Glutamatergic neuron (in vitro differentiated cells): ENCODE measurements around the gene PIGQ. TPM values are rescaled to one million over a fixed set of nuclear protein-coding genes. Genes with fewer than 3 reads are reported as not detected.

Source experiments
- DNase-seq: peaks from one replicate; pipeline ENCODE4 v3.0.0; 2022
- H3K27ac Mint-ChIP-seq: one replicate; pipeline ENCODE4 v1.8.0; 2020; ENCODE audit warnings: mild to moderate bottlenecking, mixed read lengths, inconsistent platforms; ENCODE audit not compliant: unreplicated experiment
- H3K27me3 Mint-ChIP-seq: one replicate; pipeline ENCODE4 v1.8.0; 2020; ENCODE audit warnings: mild to moderate bottlenecking, moderate library complexity, mixed read lengths, inconsistent platforms; ENCODE audit not compliant: unreplicated experiment
- H3K36me3 Mint-ChIP-seq: one replicate; pipeline ENCODE4 v1.8.0; 2020; ENCODE audit warnings: mild to moderate bottlenecking, mixed read lengths, inconsistent platforms; ENCODE audit not compliant: unreplicated experiment
- H3K4me1 Mint-ChIP-seq: one replicate; pipeline ENCODE4 v1.8.0; 2020; ENCODE audit warnings: mild to moderate bottlenecking, low read depth, mixed read lengths, inconsistent platforms; ENCODE audit not compliant: unreplicated experiment
- H3K4me3 Mint-ChIP-seq: one replicate; pipeline ENCODE4 v1.8.0; 2020; ENCODE audit warnings: mild to moderate bottlenecking, mixed read lengths, inconsistent platforms; ENCODE audit not compliant: unreplicated experiment
- H3K9me3 Mint-ChIP-seq: one replicate; pipeline ENCODE4 v1.8.0; 2020; ENCODE audit warnings: mild to moderate bottlenecking, moderate library complexity, mixed read lengths, inconsistent platforms; ENCODE audit not compliant: unreplicated experiment
- total RNA-seq: library from RNA; stranded (reverse); fragmentation: NEBNext Ultra II Directional; extraction: Animal tissue kit (Norgen Biotek cat#: 25700); gene quantifications from one replicate; pipeline ENCODE4 v1.2.1, GENCODE V29; 2021; ENCODE audit not compliant: unreplicated experiment
- TF ChIP-seq, protein P1 (sequence below): fragments of 200-600 bp; sonication (generic); IDR thresholded peaks from one replicate; pipeline ENCODE4 v1.5.0; 2021; ENCODE audit not compliant: partially characterized antibody, unreplicated experiment

Gene PIGQ
- total RNA-seq, 1 donor from 2014 or later = 85.0 TPM

DNA sequence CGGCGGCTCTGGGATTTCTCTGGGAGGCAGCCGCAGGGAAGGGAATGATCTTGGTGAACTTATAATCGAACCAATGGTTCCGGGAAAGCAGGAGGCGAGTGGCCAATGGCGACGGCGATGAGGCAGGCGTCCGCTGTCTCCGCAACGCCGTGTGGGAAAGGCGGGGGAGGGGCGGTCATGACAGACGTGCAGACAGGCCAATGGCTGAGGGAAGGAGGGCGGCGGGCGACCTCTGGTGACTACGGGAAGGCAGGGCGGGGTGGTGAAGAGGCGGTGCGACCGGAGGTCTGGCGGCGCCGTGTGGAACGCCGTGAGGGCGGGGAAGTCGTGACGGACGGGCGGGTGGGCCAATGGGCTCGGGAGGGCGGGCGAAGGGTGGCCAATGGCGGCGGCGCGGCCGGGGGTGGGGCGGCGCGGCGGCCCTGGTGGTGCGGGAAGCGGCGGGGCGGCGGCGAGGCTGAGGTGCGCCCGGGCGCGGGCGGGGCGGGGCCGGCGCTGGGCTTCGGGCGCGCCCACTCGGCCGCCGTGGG, 20.0 kb downstream of the PIGQ start, which contains the start of gene RAB40C:
TSS of gene RAB40C (plus strand) at position 409 of the 530 bp plus-strand sequence. CDS start 226 bp downstream, outside the sequence.
- peaks cover 35% of the 10 kb centered on the region for H3K4me1 Mint-ChIP-seq
- peaks cover 7% of the 10 kb centered on the region for H3K36me3 Mint-ChIP-seq
- peak within 1 kb of the TSS; percentile 100 for H3K4me3 Mint-ChIP-seq
- peaks cover 24% of the 10 kb centered on the region for H3K27me3 Mint-ChIP-seq
- TF ChIP-seq, protein P1, sequence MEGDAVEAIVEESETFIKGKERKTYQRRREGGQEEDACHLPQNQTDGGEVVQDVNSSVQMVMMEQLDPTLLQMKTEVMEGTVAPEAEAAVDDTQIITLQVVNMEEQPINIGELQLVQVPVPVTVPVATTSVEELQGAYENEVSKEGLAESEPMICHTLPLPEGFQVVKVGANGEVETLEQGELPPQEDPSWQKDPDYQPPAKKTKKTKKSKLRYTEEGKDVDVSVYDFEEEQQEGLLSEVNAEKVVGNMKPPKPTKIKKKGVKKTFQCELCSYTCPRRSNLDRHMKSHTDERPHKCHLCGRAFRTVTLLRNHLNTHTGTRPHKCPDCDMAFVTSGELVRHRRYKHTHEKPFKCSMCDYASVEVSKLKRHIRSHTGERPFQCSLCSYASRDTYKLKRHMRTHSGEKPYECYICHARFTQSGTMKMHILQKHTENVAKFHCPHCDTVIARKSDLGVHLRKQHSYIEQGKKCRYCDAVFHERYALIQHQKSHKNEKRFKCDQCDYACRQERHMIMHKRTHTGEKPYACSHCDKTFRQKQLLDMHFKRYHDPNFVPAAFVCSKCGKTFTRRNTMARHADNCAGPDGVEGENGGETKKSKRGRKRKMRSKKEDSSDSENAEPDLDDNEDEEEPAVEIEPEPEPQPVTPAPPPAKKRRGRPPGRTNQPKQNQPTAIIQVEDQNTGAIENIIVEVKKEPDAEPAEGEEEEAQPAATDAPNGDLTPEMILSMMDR = no peak
- peaks cover 25% of the 10 kb centered on the region for H3K9me3 Mint-ChIP-seq
- H3K27ac Mint-ChIP-seq = peak within 1 kb of the TSS; percentile 100
- peak; percentile 99 for DNase-seq

DNA sequence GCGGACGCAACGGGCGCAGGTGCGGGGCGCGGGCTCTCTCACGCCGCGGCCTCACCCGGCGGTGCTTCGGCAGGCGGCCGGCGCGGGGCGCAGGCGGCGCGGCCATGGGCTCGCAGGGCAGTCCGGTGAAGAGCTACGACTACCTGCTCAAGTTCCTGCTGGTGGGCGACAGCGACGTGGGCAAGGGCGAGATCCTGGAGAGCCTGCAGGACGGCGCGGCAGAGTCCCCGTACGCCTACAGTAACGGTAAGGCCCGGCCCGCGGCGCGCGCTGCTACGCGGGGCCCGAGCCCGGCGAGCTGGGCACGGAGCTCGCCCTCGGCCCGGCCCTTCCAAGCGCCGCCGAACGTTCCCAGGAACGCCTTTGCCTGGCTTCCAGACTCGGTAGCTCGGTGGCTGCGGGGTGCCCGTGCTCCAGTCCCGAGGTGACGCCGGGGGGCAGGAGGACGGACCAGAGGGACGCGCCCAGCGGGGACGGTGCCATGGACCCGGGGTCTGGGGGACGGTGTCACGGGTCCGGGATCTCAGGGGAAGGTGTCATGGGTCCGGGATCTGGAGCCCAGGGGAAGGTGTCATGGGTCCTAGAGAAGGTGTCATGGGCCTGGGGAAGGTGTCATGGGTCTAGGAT, 20.5 kb downstream of the PIGQ start:
- peaks cover 26% of the 10 kb centered on the region for H3K9me3 Mint-ChIP-seq
- peak; percentile 53 for DNase-seq
- H3K4me1 Mint-ChIP-seq = peaks cover 35% of the 10 kb centered on the region
- TF ChIP-seq, protein P1 = no peak
- peak overlapping the region; percentile 75 for H3K27ac Mint-ChIP-seq
- peaks cover 7% of the 10 kb centered on the region for H3K36me3 Mint-ChIP-seq
- H3K4me3 Mint-ChIP-seq = peak overlapping the region; percentile 100
- H3K27me3 Mint-ChIP-seq = peaks cover 24% of the 10 kb centered on the region

GRCh38 chr16:590815-591200, 21.0 kb downstream of the PIGQ start:
- DNase-seq = no peak
- H3K4me3 Mint-ChIP-seq = peak overlapping the region; percentile 100
- TF ChIP-seq, protein P1 = no peak
- peaks cover 7% of the 10 kb centered on the region for H3K36me3 Mint-ChIP-seq
- peaks cover 35% of the 10 kb centered on the region for H3K4me1 Mint-ChIP-seq
- H3K9me3 Mint-ChIP-seq = peaks cover 25% of the 10 kb centered on the region
- H3K27ac Mint-ChIP-seq = peak overlapping the region; percentile 75
- peaks cover 22% of the 10 kb centered on the region for H3K27me3 Mint-ChIP-seq

DNA sequence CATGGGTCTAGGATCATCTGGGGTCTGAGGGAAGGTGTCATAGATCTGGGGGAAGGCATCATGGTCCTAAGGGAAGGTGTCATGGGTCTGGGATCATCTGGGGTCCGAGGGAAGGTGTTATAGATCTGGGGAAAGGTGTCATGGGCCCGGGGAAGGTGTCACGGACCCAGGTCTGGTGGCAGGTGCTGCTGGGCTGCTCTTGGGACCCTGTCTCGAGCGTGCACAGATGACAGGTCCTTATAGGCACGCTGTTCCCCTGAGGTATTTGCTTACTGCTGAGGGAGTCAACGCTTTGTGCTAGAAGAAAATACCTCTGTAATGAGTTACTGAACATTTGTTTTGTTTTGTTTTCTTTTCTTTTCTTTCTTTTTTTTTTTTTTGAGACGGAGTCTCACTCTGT, 21.5 kb downstream of the PIGQ start:
- Mint-ChIP-seq H3K36me3 (peaks cover 7% of the 10 kb centered on the region), H3K27ac (peak overlapping the region; percentile 75), H3K27me3 (peaks cover 22% of the 10 kb centered on the region), H3K4me1 (peaks cover 35% of the 10 kb centered on the region), H3K9me3 (peaks cover 23% of the 10 kb centered on the region), H3K4me3 (peak overlapping the region; percentile 100)
- no peak for DNase-seq
- TF ChIP-seq, protein P1 = no peak

DNA sequence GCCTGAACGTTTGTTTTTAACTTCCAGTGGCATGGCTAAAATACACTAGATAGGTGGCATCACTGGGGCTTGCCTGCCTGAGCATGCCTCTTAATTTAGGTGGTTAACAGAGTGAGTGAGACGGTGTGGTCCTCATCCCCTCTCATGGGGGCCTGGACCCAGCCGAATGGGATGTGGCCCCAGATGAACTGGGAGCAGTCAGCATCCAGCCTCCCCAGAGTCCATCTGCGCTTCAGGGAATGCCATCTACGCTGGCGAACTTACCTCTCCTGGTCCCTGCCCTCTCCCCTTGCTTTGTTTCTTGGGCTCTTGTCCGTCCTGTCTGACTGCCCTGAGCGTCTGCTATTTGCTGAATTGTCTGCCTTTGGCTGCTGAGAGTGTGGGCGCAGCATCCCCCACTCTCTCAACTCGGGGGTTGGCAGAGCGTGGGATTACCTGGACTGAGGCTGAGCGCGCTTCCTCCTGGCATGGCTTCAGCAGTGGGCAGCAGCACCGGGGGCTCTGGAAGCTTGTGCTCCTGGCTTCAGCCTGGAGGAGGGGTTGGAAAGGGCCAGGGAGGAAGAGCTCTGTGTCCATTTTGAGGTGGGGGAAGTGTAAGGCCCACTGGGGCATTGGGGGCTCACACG, 22.2 kb downstream of the PIGQ start:
- Mint-ChIP-seq H3K4me1 (peaks cover 35% of the 10 kb centered on the region), H3K27ac (no peak overlapping the region), H3K27me3 (peaks cover 22% of the 10 kb centered on the region), H3K4me3 (peak overlapping the region; percentile 100), H3K9me3 (peaks cover 26% of the 10 kb centered on the region), H3K36me3 (peaks cover 7% of the 10 kb centered on the region)
- DNase-seq = no peak
- TF ChIP-seq, protein P1 = no peak
